GM19043 (cell line): ENCODE results near the gene OSBPL7.

ENCODE experiments used
- ATAC-seq: cut with Tn5 transposase; IDR thresholded peaks from one replicate; pipeline ENCODE4 v1.9.1; 2021; ENCODE audit warnings: low read depth; ENCODE audit not compliant: unreplicated experiment

Gene OSBPL7, protein sequence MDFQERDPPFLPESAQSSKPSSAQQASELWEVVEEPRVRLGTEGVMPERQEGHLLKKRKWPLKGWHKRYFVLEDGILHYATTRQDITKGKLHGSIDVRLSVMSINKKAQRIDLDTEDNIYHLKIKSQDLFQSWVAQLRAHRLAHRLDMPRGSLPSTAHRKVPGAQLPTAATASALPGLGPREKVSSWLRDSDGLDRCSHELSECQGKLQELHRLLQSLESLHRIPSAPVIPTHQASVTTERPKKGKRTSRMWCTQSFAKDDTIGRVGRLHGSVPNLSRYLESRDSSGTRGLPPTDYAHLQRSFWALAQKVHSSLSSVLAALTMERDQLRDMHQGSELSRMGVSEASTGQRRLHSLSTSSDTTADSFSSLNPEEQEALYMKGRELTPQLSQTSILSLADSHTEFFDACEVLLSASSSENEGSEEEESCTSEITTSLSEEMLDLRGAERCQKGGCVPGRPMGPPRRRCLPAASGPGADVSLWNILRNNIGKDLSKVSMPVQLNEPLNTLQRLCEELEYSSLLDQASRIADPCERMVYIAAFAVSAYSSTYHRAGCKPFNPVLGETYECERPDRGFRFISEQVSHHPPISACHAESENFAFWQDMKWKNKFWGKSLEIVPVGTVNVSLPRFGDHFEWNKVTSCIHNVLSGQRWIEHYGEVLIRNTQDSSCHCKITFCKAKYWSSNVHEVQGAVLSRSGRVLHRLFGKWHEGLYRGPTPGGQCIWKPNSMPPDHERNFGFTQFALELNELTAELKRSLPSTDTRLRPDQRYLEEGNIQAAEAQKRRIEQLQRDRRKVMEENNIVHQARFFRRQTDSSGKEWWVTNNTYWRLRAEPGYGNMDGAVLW

DNA sequence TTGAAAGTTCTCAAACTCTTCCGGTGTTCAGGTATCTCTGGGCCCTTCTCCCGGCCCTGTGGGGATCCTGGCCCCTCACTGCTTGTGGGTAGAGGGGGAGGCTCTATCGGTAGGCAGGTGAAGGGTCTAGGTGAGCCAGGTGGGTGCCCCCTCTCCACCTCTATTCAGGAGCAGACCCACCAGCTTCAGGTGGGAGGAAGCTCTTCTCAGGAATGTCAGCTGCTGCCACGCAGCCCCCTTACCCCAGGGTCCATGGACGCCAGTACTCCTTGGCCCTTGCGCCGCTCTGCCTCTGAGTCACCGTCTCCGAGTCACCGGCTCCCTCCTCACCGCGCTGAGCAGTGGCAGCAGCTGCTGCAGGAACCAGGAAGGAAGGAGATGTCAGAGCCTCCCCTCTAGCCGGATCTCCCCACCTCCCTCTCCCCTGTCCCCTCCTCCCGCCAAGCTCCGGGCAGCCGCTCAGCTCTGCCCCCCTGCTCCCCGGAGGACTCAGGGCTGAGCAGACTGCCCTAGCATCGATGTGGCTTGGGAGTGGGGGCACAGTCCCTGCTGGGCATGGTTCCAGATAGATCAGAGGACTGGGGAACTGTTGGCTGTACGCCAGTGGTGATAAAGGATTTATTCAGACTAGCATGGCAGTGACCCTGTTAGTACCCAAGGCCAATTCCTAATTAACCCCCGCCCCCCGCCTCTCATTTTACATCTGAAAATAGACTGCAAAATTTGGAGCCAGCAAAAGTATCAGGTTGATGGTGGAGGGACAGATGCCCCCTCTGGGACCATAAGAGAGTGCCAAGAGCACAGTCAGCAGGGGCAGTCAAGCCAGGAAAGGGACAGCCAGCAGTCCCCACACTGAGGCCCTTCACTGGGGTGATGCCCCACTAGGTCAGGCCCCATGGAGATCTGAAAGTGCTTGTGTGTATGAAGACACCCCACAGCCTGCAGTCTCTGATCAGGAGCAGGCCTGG is at the start of gene OSBPL7:
Gene OSBPL7, minus strand, starts transcription at position 371 of the 968 bp plus-strand sequence. CDS start 1,516 bp downstream, outside the sequence.
- ATAC-seq: peak; percentile 88

DNA sequence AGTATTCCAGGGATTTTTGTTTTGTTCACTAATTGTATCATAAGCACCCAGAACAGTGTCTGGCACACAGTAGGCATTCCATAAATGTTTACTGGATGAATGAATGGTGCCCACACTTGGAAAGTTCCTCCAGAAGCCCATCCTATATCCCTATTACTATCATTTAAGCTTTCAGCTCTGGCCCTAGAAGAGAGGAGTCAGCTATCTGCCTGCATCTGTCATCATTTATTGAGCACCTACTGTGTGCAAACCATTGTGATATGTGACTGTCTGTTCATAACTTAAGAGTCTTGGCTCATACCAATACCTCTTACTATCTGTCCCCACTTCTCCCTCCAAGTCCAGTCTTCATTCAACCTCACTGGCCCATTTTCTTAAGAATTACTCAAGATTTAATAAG is 49.5 kb upstream of the OSBPL7 start:
- no peak for ATAC-seq

DNA sequence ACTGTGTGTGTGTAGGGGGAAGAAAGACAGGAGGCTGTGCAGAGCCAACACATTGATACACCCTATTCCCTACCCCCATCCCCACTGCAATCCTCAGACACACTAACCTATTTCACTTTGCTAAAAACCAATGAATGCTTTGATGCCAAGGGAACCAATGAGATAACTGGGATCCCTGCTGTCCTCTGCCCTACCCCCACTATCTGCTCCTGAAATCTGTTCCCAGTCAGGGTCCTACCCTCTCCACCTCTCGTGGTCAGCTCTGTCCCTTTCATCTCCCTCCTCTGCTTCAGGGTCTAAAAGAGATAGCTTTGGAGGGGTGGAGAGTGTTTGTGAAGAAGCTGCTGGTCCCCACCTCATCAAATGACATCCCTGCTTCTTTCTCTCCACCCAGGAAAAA is 48.5 kb upstream of the OSBPL7 start:
- no peak for ATAC-seq

DNA sequence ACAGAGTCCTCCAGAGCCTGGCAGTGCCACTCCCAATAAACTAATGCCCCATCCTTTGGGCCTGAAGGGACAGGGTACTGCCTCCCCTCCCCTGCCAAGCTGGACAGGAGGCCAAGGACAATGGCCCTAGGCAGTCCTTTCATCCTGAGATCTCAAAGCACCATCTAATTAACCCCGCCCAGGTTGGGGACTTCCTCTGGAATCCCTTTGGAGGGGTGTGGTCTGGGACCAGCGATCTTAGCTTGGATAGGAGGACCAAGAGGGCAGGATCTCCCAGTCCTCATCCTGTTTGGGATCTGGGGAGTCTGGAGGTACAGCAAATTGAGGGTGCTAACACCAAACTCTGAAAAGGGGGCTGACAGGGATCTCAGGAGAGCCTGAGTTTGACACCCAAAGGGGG is 47.5 kb upstream of the OSBPL7 start:
- no peak for ATAC-seq

DNA sequence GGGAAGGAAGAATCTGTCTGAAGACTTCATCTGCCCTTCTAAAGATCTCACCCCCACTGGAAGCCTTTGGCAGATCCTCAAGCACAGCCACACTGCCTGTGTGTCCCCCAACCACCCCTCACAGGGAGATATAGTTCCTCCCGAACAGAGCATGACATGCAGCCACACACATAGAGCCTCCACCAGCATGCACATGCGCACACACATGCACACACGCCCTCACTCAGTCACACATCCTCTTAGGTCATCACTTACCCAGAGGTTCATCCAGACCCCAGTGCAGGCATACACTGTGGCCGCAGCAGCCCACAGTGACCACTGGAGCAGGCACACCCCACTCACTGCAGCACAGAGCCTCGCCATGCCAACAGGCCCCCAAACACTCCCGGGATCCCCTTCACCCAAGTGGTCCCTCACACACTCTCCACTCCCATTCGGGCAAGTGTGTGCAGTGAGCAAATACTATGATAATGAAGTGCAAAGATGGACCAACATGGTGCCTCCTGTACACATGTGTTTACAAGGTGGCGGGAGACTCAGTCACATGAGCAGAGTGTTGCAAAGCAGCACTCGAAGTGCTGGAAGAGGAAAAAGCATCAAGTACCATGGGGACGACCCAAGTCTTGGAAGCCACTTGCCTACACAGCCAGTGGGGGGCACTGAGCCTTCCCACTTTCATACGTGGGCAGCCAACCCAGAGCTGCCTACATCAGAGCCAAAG is 46.4 kb upstream of the OSBPL7 start:
- no peak for ATAC-seq

DNA sequence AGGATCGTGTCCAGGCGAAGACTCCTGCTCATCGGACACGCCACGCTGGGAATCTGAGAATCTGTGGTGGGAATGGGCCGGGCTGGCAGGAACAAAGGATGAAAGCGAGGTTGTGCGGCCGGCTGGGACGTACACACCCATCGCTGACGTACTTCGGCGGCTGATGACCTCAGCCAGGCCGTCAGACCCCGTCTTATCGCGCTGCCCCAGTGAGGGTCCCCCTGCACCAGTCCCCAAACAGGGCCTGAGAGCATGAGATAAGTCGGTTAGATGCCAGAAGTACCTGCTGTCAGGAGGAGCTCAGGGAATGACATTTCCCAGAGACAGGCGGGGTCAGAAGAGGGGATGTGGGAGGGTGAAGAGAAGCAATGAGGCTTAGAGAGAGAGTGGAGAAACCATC is 45.3 kb upstream of the OSBPL7 start:
- ATAC-seq: no peak

DNA sequence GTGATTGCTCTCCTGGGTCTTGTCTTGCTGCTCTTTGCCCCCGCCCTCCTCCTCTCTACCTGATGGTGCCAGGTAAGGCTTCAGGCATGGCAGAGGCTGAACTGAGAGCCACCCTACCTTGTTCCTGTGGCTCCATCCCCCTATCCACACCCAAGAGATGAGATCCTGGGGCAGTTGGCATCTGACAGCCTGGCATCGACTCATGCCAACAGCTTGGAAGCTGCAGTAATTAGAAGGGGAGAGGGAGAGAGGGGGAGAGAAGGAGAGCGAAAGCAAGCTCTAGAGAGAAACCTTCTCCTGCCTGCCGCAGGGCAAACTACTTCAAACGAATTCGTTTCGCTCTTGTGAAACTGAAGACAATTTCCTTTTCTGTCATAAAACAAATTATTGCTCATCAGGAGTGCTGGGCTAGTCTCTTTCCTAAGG is 43.2 kb upstream of the OSBPL7 start:
- ATAC-seq: no peak

DNA sequence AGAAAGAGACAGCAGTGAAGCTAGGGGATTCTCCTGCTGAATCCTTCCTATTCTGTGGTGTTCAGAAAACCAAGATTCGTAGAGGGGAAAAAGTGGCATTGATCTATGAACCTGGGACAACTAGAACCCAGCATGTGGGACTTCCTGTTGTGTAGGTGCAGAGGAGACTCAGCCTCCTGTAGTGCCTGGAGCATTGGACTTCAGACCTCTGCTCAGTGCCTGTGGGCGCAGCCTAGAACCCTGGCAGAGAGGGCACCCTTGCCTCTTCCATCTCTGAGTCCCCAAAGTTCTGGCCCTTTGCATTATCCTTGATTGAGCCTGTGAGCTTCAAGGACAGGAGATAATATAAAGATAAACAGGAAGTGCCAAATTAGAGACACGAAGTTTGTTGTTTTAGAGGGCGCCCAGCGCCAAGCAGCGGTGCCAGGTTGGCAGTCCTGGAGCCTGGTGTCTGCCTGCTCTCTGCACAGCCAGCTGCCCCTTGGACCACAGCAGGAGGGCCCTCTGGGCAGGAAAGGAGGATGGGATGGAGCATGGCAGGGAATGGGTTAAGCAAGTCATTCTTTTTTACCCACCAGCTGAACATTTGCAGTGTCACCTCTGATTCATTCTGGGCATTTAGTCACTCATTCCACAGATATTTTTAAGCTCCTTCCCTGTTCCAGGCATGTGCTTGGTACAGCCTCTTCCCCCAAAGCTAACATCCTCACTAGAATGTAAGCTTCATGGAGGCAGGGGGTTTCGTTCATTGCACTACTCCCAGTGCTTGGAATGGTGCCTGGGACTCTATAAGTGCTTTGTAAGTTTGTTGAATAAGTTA is 41.2 kb upstream of the OSBPL7 start:
- ATAC-seq: no peak

DNA sequence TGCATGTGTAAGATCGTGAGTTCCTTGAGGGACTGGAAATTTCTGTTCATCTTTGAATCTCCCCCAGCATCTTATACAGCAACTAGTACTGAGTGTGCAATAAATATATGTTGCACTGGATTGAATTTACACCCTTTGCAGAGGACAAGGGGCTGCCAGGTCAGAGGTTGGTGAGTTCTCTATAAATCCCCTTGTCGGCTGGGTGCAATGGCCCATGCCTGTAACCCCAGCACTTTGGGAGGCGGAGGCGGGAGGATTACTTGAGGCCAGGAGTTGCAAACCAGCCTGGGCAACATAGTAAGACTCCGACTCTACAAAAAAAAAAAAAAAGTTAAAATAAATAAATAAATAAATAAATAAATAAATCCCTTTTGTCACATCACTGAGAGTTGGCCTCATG is 38.8 kb upstream of the OSBPL7 start:
- no peak for ATAC-seq

DNA sequence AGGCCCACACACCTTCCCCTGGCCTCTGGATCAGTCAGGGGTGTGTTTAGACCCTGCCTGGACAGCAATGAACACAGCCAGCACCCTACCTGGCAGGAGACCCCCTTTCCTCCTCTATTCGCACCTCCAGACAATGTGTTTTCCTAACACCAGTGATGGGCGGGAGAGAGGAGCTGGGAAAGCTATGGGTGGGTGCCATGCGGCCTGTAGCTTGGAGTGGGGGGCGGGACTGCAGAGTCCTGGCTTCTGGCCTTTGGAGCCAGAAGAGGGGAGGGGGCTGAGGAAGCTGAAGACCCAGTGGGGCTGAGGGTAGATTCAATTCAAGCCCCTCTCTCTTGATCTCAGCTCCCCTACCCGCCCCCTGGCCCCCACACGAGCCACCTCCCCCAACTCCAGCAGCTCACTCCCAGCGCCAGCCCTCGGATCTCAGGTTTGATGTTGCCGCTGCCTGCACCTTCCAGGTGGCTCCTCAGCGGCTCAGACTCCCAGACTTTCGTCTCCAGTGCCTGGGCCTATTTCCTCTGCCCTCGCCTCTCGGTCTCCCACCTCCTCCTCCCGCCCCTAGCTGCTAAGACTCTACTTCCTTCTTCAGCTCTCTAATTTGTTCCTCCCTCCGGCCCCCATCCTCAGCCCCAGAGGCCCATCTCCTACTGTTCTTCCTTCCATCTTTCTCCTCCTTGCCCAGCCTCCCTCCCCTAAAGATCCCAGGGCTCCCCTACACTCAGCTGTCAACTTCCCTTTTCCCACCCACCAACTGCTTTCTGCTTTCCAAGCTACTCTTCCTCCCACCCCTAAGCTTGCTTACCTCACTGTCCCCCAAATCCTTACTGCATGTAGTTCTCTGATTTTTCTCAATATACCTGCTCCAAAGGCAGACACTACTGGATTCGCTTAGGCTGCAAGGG is 36.2 kb upstream of the OSBPL7 start:
- ATAC-seq: no peak

DNA sequence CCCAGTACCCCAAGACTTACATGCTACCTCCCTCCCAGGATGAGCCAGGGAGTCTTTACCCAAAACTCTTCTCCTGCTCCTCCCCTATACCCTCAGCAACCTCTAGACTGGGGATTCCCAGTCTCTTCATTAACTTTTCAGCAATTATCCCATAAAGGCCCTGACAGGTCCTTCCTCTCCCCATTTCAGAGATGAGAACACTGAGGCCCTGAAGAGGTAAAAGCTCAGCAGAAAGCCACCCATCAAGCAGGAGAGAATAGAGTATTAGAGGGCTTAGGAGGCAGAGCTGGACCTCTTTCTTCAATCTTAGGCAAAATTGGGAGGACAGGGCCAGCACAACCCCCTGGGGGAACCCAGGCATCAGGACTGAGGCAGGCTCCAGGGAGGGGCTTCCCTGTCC is 35.2 kb upstream of the OSBPL7 start:
- ATAC-seq: no peak

DNA sequence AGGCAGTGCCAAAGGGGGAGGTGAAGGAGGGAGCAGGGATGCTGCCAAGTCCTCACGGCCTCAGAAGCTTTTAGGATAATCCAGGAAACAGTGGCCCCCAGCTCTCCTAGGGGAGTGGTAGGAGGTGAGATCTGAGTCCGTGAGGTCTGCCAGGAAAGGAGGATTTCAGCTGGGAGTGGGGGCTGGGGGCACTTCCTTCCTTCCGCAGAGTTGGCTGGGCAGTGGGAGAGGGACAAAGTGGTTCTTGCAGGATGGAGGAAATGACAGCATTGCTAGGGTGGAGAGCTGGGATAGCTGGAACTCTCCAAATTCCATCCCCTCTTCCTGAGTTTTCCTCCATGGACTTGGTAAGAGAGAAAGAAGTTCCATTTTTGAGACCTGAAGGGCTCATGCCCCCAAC is 34.1 kb upstream of the OSBPL7 start:
- ATAC-seq: no peak

DNA sequence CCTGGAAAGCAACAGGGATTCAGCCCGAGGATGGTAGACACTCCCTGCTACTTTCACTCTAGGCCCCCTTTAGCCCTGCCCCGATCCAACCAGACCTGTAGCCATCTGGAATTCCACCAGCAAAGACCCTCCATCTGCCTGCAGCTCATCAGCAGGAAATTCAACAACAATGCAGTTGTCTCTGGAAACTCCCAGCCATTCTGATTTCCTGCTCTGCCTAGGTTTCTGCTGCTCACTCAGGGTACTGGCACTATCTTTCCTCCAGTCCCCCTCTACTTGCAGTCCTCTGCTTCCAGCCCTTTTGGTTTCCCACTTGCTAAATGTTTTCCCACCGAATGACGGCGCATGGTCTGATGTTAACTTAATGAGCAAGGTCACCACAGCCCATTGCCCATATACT is 32.0 kb upstream of the OSBPL7 start:
- ATAC-seq: no peak

DNA sequence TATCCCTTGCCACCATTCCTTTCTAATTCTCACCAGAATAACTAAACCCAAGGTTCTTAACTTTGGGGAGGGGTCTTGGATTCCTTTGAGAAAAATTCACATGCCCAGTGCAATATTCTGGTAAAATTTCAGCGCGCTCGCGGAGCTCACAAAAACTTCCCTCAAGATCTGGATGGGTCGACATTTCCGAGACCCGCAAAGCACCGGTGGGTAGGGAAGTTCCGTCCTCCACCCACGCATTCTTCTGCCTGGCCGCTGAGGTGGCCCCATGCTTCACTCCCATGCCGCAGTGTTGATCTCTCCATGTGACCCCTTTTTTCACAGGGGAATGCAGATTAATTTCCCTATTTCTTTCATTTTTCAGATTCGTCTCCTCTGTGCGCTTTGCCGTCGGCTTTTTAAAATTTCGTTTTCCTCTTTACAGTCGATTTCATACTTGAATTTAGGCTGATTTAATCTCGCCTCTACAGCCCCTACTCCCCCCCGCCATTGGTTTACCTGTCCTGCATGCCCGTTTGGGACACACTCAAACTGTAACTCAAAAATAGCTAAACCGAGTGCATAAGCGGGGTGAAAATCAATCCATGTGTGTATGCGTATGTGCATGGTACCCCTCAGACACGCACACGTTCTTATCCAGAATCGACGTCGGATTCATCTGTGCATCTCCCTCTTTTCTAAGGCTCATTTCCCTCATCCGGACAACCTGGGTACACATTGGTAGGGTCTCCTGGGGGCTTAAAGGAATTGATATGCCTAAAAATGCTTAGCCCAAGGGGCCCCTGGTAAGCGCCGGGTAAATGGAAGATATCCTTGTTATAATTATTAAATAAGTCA is 30.7 kb upstream of the OSBPL7 start:
- no peak for ATAC-seq

DNA sequence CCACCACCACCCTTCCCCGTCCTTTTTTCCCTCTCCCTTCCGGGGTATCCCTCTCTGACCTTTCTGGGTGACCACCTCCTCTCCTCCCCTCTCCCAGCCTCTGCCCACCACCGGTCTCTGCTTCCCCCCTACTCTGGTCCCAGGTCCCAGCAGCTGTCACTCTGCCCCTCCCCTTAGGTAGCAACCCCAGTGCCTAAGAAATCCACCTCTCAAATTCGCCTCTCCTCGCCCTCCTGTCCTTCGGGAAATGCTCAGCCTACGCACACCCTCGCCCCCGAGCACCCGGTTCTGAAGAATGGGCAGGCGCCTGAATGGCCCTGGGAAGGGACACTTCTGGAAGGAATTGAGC is 30.1 kb upstream of the OSBPL7 start:
- ATAC-seq: no peak

DNA sequence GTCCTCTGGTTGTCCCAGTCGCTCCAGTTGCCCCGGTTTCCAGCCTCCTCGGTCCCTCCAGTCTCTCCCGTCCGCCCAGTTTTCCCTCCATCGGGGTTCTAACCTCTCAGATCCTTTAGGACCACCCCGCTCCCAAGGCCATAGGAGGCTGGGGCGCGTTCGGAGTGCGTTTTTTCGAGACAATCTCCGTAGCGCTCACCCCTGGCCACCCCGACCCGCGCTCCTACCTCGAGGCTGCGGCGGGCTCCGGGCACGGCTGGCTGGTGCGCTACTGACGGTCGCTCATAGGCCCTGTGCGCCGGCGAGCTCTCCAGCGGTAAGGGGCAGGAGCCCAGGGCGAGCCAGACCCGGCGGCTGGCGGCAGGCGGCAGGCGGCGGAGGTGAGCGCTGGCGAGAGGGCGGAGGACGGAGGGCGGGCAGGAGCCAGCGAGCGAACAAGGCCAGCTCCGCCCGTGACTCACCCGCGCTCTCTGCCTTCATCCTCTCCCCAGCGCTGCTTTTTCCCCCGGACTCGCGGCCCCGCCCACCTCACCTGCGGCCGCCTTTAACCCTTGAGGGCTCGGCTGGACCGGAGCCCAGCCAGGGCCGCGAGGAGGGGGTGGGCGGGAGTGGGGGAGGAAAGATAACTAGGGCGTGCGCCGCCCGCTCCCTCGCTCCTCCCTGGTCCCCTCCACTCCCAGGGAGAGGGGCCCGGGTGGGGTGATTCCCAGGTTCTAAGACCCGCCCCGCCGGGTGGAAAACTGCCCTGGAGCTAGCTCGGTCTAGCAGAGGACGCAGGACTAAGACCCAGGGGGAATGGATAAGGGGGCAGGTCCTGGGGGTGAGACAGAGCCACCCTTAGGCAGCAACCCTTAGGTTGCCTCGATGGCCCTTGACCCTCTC is 29.3 kb upstream of the OSBPL7 start, which contains the start of gene SP6:
Gene SP6, minus strand, starts transcription at position 472 of the 882 bp plus-strand sequence. CDS start 2,734 bp downstream, outside the sequence.
- no peak for ATAC-seq
